Measurements from ENCODE around the gene CDR2. TPM values are rescaled to one million over a fixed set of nuclear protein-coding genes. Genes with fewer than 3 reads are reported as not detected.

Gene CDR2
- polyA plus RNA-seq, 1 donor (not counting 4 experiments of a cell fraction or from before 2014, with no cell fraction given) = 37.1 TPM

DNA sequence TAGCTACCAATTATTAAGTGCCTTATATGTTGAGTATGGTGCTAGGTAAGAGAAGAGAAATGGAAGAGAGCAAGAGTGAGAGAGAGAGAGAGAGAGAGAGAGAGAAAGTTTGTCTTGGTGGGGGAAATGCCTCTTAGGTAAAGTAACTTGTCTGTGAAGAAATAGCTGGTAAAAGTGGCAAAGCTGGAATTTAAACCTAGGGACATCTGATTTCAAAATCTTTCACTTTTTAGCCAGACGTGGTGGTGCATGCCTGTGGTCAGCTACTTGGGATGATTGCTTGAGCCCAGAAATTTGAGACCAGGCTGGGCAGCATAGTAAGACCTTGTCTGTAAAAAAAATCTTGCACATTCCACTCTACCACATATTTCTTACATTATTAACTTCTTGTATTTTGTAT lies 23.0 kb upstream of the CDR2 start:
- no peak overlapping the region for H3K27ac ChIP-seq (ENCODE audit: control insufficient read depth, insufficient read depth, low read length)
- no peak for DNase-seq (ENCODE audit: low read depth, low spot score)
- H3K4me1 ChIP-seq (ENCODE audit: control insufficient read depth, extremely low read depth, insufficient read depth, low read length) = peaks cover 27% of the 10 kb centered on the region
- H3K27me3 ChIP-seq (ENCODE audit: control insufficient read depth, extremely low read depth, insufficient read depth, low read length) = no peaks in the 10 kb centered on the region
- H2AFZ ChIP-seq (ENCODE audit: control insufficient read depth, low read length) = no peak overlapping the region
- H3K9ac ChIP-seq (ENCODE audit: control insufficient read depth, extremely low read depth, insufficient read depth, low read length) = no peak overlapping the region
- H3K36me3 ChIP-seq (ENCODE audit: control insufficient read depth in 2 of 2, extremely low read depth in 1 of 2, insufficient read depth in 2 of 2, low read length in 2 of 2) = no peaks in the 10 kb centered on the region
- TF ChIP-seq, protein P1, sequence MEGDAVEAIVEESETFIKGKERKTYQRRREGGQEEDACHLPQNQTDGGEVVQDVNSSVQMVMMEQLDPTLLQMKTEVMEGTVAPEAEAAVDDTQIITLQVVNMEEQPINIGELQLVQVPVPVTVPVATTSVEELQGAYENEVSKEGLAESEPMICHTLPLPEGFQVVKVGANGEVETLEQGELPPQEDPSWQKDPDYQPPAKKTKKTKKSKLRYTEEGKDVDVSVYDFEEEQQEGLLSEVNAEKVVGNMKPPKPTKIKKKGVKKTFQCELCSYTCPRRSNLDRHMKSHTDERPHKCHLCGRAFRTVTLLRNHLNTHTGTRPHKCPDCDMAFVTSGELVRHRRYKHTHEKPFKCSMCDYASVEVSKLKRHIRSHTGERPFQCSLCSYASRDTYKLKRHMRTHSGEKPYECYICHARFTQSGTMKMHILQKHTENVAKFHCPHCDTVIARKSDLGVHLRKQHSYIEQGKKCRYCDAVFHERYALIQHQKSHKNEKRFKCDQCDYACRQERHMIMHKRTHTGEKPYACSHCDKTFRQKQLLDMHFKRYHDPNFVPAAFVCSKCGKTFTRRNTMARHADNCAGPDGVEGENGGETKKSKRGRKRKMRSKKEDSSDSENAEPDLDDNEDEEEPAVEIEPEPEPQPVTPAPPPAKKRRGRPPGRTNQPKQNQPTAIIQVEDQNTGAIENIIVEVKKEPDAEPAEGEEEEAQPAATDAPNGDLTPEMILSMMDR (optimal IDR thresholded peaks at IDR 0.05 in 1 of 3, IDR thresholded peaks at IDR 0.05 in 1 of 3, conservative IDR thresholded peaks at IDR 0.05 in 1 of 3; ENCODE audit: extremely low read depth in 1 of 3, insufficient read depth in 2 of 3, low read length in 3 of 3) = no peak
- no peak for TF ChIP-seq EZH2 (IDR thresholded peaks at IDR 0.05; ENCODE audit: low read length)
- no peaks in the 10 kb centered on the region for H3K9me1 ChIP-seq (ENCODE audit: control insufficient read depth, extremely low read depth, insufficient read depth, low read length)
- peak overlapping the region; percentile 16 for H3K4me2 ChIP-seq (ENCODE audit: control insufficient read depth, extremely low read depth, insufficient read depth, low read depth, low read length)
- no peaks in the 10 kb centered on the region for H3K79me2 ChIP-seq (ENCODE audit: control insufficient read depth, insufficient read depth, low read length)
- no peak overlapping the region for H3K4me3 ChIP-seq (ENCODE audit: control insufficient read depth in 2 of 3, extremely low read depth in 1 of 3, insufficient read depth in 2 of 3, low read depth in 1 of 3, low read length in 3 of 3)
- H3K9me3 ChIP-seq (ENCODE audit: control insufficient read depth, low read depth, low read length) = no peaks in the 10 kb centered on the region
- FAIRE-seq = no peak
- no peaks in the 10 kb centered on the region for H4K20me1 ChIP-seq (ENCODE audit: control insufficient read depth, extremely low read depth, insufficient read depth, low read length)
- dilution Hi-C loops (cut with MboI; ENCODE audit: extremely low pct_ligation_motif_present, low sequenced_read_pairs) = no loop called here

DNA sequence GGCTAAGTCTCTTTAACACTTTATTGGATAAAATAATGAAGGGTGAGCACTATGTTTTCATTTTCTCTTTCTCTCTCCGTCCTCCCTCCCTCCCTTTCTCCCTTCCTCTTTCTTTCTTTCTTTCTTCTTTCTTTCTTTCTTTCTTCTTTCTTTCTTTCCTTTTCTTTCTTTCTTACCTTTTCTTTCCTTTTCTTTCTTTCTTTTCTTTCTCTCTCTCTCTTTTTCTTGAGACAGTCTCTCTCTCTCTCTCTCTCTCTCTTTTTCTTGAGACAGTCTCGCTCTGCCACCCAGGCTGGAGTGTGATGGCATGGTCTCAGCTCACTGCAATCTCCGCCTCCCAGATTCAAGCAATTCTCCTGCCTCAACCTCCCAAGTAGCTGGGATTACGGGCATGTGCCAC lies 21.5 kb upstream of the CDR2 start:
- H3K9ac ChIP-seq (ENCODE audit: control insufficient read depth, extremely low read depth, insufficient read depth, low read length) = no peak overlapping the region
- no peaks in the 10 kb centered on the region for H3K27me3 ChIP-seq (ENCODE audit: control insufficient read depth, extremely low read depth, insufficient read depth, low read length)
- TF ChIP-seq, protein P1 (optimal IDR thresholded peaks at IDR 0.05 in 1 of 3, IDR thresholded peaks at IDR 0.05 in 1 of 3, conservative IDR thresholded peaks at IDR 0.05 in 1 of 3; ENCODE audit: extremely low read depth in 1 of 3, insufficient read depth in 2 of 3, low read length in 3 of 3) = no peak
- TF ChIP-seq EZH2 (IDR thresholded peaks at IDR 0.05; ENCODE audit: low read length) = no peak
- H2AFZ ChIP-seq (ENCODE audit: control insufficient read depth, low read length) = no peak overlapping the region
- no peaks in the 10 kb centered on the region for H3K79me2 ChIP-seq (ENCODE audit: control insufficient read depth, insufficient read depth, low read length)
- H3K36me3 ChIP-seq (ENCODE audit: control insufficient read depth in 2 of 2, extremely low read depth in 1 of 2, insufficient read depth in 2 of 2, low read length in 2 of 2) = no peaks in the 10 kb centered on the region
- H4K20me1 ChIP-seq (ENCODE audit: control insufficient read depth, extremely low read depth, insufficient read depth, low read length) = no peaks in the 10 kb centered on the region
- no peak overlapping the region for H3K27ac ChIP-seq (ENCODE audit: control insufficient read depth, insufficient read depth, low read length)
- no peaks in the 10 kb centered on the region for H3K9me3 ChIP-seq (ENCODE audit: control insufficient read depth, low read depth, low read length)
- dilution Hi-C loops (cut with MboI; ENCODE audit: extremely low pct_ligation_motif_present, low sequenced_read_pairs) = no loop called here
- H3K4me2 ChIP-seq (ENCODE audit: control insufficient read depth, extremely low read depth, insufficient read depth, low read depth, low read length) = no peak overlapping the region
- H3K9me1 ChIP-seq (ENCODE audit: control insufficient read depth, extremely low read depth, insufficient read depth, low read length) = no peaks in the 10 kb centered on the region
- no peak overlapping the region for H3K4me3 ChIP-seq (ENCODE audit: control insufficient read depth in 2 of 3, extremely low read depth in 1 of 3, insufficient read depth in 2 of 3, low read depth in 1 of 3, low read length in 3 of 3)
- no peak for FAIRE-seq
- no peak for DNase-seq (ENCODE audit: low read depth, low spot score)
- H3K4me1 ChIP-seq (ENCODE audit: control insufficient read depth, extremely low read depth, insufficient read depth, low read length) = peaks cover 12% of the 10 kb centered on the region

Measured in keratinocyte (primary cell).